A549 (cell line): Measurements from ENCODE around the gene SIK3.

Experiments used
- CBX8 ChIP-seq: fragments of 200-600 bp; sonication (generic); IDR thresholded peaks from 2 replicates; pipeline ENCODE4 v1.6.1; 2016
- CTCF ChIP-seq: fragments of >200 bp; sonication (Bioruptor Twin); formaldehyde crosslinking; IDR thresholded peaks from 3 replicates; pipeline ENCODE4 v1.5.1; 2016
- EHF ChIP-seq: fragments of 250-450 bp; sonication (Bioruptor Pico); IDR thresholded peaks from 2 replicates; pipeline ENCODE4 v1.5.0; 2020; ENCODE audit warnings: mild to moderate bottlenecking
- EHMT2 ChIP-seq: fragments of 200-600 bp; sonication (generic); IDR thresholded peaks from 2 replicates; pipeline ENCODE4 v1.6.1; 2016; ENCODE audit warnings: antibody characterized with exemption, low read depth, mild to moderate bottlenecking, moderate library complexity
- ESRRA ChIP-seq: fragments of 150-350 bp; IDR thresholded peaks from 2 replicates; pipeline ENCODE4 v1.6.1; 2014; ENCODE audit warnings: mild to moderate bottlenecking, low read length, borderline replicate concordance
- GATA3 ChIP-seq: IDR thresholded peaks from 2 replicates; pipeline ENCODE4 v1.6.1; 2012; ENCODE audit warnings: borderline replicate concordance
- POLR2A ChIP-seq: IDR thresholded peaks from 2 replicates; pipeline ENCODE4 v1.6.1; 2012; ENCODE audit warnings: mild to moderate bottlenecking, low read length
- RAD21 ChIP-seq, 2 experiments: fragments of >200 bp in 1 of 2; sonication (Bioruptor Twin) in 1 of 2; formaldehyde crosslinking in 1 of 2; IDR thresholded peaks in 1 of 2; conservative IDR thresholded peaks in 1 of 2; 2 replicates in 1 of 2; 3 replicates in 1 of 2; pipeline ENCODE4 v1.6.1; 2012 to 2018; ENCODE audit warnings: inconsistent platforms in 1 of 2
- RCOR1 ChIP-seq: fragments of 150-350 bp; IDR thresholded peaks from 2 replicates; pipeline ENCODE4 v1.6.1; 2014; ENCODE audit warnings: antibody characterized with exemption, low read length, low read depth
- REST ChIP-seq: fragments of 200-600 bp; sonication (generic); IDR thresholded peaks from 2 replicates; pipeline ENCODE4 v1.6.1; 2016; ENCODE audit warnings: antibody characterized with exemption, mild to moderate bottlenecking, moderate library complexity

- no peak for TF ChIP-seq CTCF
- TF ChIP-seq EHMT2, result no peak
- no peak for TF ChIP-seq ESRRA
- no peak for TF ChIP-seq GATA3
- no peak for TF ChIP-seq EHF (CRISPR knock-in tag)
- TF ChIP-seq POLR2A, result no peak
- no peak for TF ChIP-seq REST
- TF ChIP-seq RAD21 (conservative IDR thresholded peaks at IDR 0.05 in 1 of 2, IDR thresholded peaks at IDR 0.05 in 1 of 2), result no peak
- TF ChIP-seq CBX8, result no peak
- TF ChIP-seq RCOR1, result no peak
Measured at GRCh38 chr11:116928845-116929244, 169.4 kb downstream of the SIK3 start.
